Stimulated activated CD4-positive, alpha-beta T cell treated with anti-CD3 and anti-CD28 coated beads, TNF-alpha, amount 100 ng/mL, for 4 hours (primary cell): ENCODE data around the gene AGT.
"Not testable (repeated sequence)": the region's sequence is repeated elsewhere in the genome, so short reads cannot be mapped to it uniquely, and the experiment has no call there.

Source experiments
- DNase-seq, 3 experiments: peaks; one replicate each; pipeline ENCODE4 v3.0.0-alpha.2; 2020; ENCODE audit warnings: low read depth in 3 of 3

AGT gene

GRCh38 chr1:230693221-230693620 lies 20.7 kb downstream of the AGT start:
- no peak for DNase-seq

GRCh38 chr1:230691615-230692014 lies 22.3 kb downstream of the AGT start:
- DNase-seq: no peak

- no peak for DNase-seq
These were observed 23.8 kb downstream of the AGT start for GRCh38 chr1:230690101-230690500.

- DNase-seq: no peak
These were observed 27.2 kb downstream of the AGT start for GRCh38 chr1:230686747-230687146.

- no peak for DNase-seq
These were observed 28.9 kb downstream of the AGT start for GRCh38 chr1:230684998-230685397.

GRCh38 chr1:230684146-230684545 lies 29.8 kb downstream of the AGT start:
- no peak for DNase-seq

- DNase-seq: no peak
These were observed 30.9 kb downstream of the AGT start for GRCh38 chr1:230682882-230683610.

- DNase-seq: no peak
These were observed 31.6 kb downstream of the AGT start for GRCh38 chr1:230682274-230682673.

- no peak for DNase-seq
These were observed 32.3 kb downstream of the AGT start for GRCh38 chr1:230681599-230681998.

- no peak for DNase-seq
These were observed 33.5 kb downstream of the AGT start for GRCh38 chr1:230680300-230681025.

- no peak for DNase-seq
These were observed 34.1 kb downstream of the AGT start for GRCh38 chr1:230679825-230680224.

GRCh38 chr1:230679192-230679591 lies 34.7 kb downstream of the AGT start:
- no peak for DNase-seq

GRCh38 chr1:230677200-230677599 lies 36.7 kb downstream of the AGT start:
- DNase-seq: no peak

- no peak for DNase-seq
These were observed 39.3 kb downstream of the AGT start for GRCh38 chr1:230674581-230674980.

- no peak for DNase-seq
These were observed 44.4 kb downstream of the AGT start for GRCh38 chr1:230669543-230669942.

GRCh38 chr1:230668227-230668626 lies 45.7 kb downstream of the AGT start:
- no peak for DNase-seq

GRCh38 chr1:230661976-230662375 lies 51.9 kb downstream of the AGT start:
- DNase-seq: no peak

GRCh38 chr1:230658691-230659090 lies 55.2 kb downstream of the AGT start:
- no peak for DNase-seq

GRCh38 chr1:230658103-230658502 lies 55.8 kb downstream of the AGT start:
- DNase-seq: not testable (repeated sequence)

- DNase-seq: not testable (repeated sequence)
These were observed 57.2 kb downstream of the AGT start for GRCh38 chr1:230656719-230657118.
